ENCODE measurements around the gene VIPR1. TPM values are rescaled to one million over a fixed set of nuclear protein-coding genes. Genes with fewer than 3 reads are reported as not detected.

VIPR1 gene
- total RNA-seq, 1 experiment from 2014 or later, result 0.41 TPM

GRCh38 chr3:42488687-42489086 is 13.8 kb upstream of the VIPR1 start:
- no peaks in the 10 kb centered on the region; the same call in 1 of the 2 replicates for H3K4me1 ChIP-seq (ENCODE audit: control insufficient read depth, insufficient read depth, low read length)
- in situ Hi-C loops (cut with HindIII; ENCODE audit: low pct_unique_long_range_greater_than_20kb, low sequenced_read_pairs), result no loop called here
- H3K4me3 ChIP-seq (ENCODE audit: low read depth in 2 of 2, low read length in 2 of 2), result no peak overlapping the region
- H3K36me3 ChIP-seq (ENCODE audit: control insufficient read depth, insufficient read depth, low read length), result no peaks in the 10 kb centered on the region
- ChIA-PET POLR2A (no interaction called here), CTCF (no interaction called here)
- H3K9me3 ChIP-seq (ENCODE audit: control insufficient read depth, insufficient read depth, low read depth, low read length), result no peaks in the 10 kb centered on the region
- ATAC-seq, result no peak
- no peak for DNase-seq (ENCODE audit: low read depth, low spot score)
- intact Hi-C loops (cut with micrococcal nuclease; ENCODE audit: unreplicated experiment), result no loop called here
- TF ChIP-seq POLR2AphosphoS5 (IDR thresholded peaks at IDR 0.05; ENCODE audit: low read depth, low read length), result no peak
- TF ChIP-seq REST (IDR thresholded peaks at IDR 0.05; ENCODE audit: insufficient read depth in 1 of 2, low read depth in 2 of 2, low read length in 1 of 2), result no peak
- no peak for TF ChIP-seq SIN3A (IDR thresholded peaks at IDR 0.05; ENCODE audit: borderline replicate concordance, insufficient read depth, low read depth, low read length)
- TF ChIP-seq, protein P1, sequence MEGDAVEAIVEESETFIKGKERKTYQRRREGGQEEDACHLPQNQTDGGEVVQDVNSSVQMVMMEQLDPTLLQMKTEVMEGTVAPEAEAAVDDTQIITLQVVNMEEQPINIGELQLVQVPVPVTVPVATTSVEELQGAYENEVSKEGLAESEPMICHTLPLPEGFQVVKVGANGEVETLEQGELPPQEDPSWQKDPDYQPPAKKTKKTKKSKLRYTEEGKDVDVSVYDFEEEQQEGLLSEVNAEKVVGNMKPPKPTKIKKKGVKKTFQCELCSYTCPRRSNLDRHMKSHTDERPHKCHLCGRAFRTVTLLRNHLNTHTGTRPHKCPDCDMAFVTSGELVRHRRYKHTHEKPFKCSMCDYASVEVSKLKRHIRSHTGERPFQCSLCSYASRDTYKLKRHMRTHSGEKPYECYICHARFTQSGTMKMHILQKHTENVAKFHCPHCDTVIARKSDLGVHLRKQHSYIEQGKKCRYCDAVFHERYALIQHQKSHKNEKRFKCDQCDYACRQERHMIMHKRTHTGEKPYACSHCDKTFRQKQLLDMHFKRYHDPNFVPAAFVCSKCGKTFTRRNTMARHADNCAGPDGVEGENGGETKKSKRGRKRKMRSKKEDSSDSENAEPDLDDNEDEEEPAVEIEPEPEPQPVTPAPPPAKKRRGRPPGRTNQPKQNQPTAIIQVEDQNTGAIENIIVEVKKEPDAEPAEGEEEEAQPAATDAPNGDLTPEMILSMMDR (IDR thresholded peaks at IDR 0.05), result no peak
- TF ChIP-seq TCF7L2 (IDR thresholded peaks at IDR 0.05; ENCODE audit: low read depth, low read length), result no peak
- no peak overlapping the region for H3K27ac ChIP-seq (ENCODE audit: low read length)
- H3K27me3 ChIP-seq (ENCODE audit: control insufficient read depth, insufficient read depth, low read length), result no peaks in the 10 kb centered on the region
- BruUV-seq (replicated peaks), result no TSS peak

DNA sequence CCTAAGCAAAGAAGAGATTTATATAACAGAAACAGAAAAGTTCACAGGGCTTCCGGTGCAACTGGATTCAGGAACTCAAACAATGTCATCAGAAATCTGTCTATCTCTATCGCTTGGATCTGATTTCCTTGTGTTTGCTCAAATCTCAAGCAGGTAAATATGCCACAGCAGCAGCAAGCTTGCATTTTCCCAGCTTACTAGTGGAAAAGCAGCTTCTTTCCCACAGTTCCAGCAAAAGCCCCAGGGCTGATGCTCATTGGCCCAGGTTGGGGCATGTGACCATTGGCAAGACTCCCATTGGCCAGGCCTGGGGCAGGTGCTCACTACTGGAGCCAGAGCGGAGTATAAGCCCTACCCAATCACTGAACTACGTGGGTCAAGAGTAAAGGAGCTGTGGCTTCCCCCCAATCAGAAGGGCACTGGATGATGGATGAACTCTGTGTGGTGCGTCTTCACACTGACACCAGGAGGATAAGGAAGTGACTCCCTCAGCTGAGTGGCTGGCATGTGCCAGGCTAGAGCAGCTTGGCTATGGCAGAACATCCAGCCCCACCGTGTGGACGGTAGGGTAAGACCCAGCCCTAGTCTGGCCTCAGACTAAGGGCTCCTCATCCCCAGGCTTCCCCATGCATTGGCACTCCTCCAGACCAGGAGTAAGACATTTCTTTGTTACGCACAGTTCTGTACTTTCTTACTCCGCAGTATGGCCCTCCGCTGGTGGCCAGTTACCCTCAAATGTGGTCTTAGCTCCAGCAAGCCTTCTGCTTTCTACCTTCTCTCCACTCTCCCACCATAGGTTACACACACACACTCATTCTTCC is 13.1 kb upstream of the VIPR1 start:
- BruUV-seq (replicated peaks), result no TSS peak
- ChIA-PET CTCF (no interaction called here), POLR2A (no interaction called here)
- DNase-seq (ENCODE audit: low read depth, low spot score) (no peak), ATAC-seq (no peak)
- Histone ChIP-seq H3K4me3 (ENCODE audit: low read depth in 2 of 2, low read length in 2 of 2) (no peak overlapping the region), H3K36me3 (ENCODE audit: control insufficient read depth, insufficient read depth, low read length) (no peaks in the 10 kb centered on the region), H3K27me3 (ENCODE audit: control insufficient read depth, insufficient read depth, low read length) (no peaks in the 10 kb centered on the region), H3K27ac (ENCODE audit: low read length) (no peak overlapping the region), H3K9me3 (ENCODE audit: control insufficient read depth, insufficient read depth, low read depth, low read length) (no peaks in the 10 kb centered on the region), H3K4me1 (ENCODE audit: control insufficient read depth, insufficient read depth, low read length) (no peaks in the 10 kb centered on the region; the same call in 1 of the 2 replicates)
- TF ChIP-seq TCF7L2 (IDR thresholded peaks at IDR 0.05; ENCODE audit: low read depth, low read length) (no peak), POLR2AphosphoS5 (IDR thresholded peaks at IDR 0.05; ENCODE audit: low read depth, low read length) (no peak), REST (IDR thresholded peaks at IDR 0.05; ENCODE audit: insufficient read depth in 1 of 2, low read depth in 2 of 2, low read length in 1 of 2) (no peak)
- in situ Hi-C loops (cut with HindIII; ENCODE audit: low pct_unique_long_range_greater_than_20kb, low sequenced_read_pairs), result no loop called here
- intact Hi-C loops (cut with micrococcal nuclease; ENCODE audit: unreplicated experiment), result no loop called here

All from Panc1 (cell line).